Measurements from ENCODE around the gene SWAP70.
"Not testable (repeated sequence)": the region's sequence is repeated elsewhere in the genome, so short reads cannot be mapped to it uniquely, and the experiment has no call there.

SWAP70 gene

GRCh38 chr11:9663699-9664275 lies at the start of gene SWAP70:
TSS of gene SWAP70 (plus strand) at chr11:9664077. CDS start at chr11:9664180, 103 bp downstream.
- peak; percentile 76 to 79 for DNase-seq (ENCODE audit: low read depth in 2 of 2)

- DNase-seq (ENCODE audit: low read depth in 2 of 2): no peak
These were observed 48.8 kb upstream of the SWAP70 start for GRCh38 chr11:9615031-9615451.

GRCh38 chr11:9616042-9616675 lies 47.7 kb upstream of the SWAP70 start:
- DNase-seq (ENCODE audit: low read depth in 2 of 2): no peak

GRCh38 chr11:9616858-9617257 lies 47.0 kb upstream of the SWAP70 start:
- DNase-seq (ENCODE audit: low read depth in 2 of 2): peak in 1 of 2 donors; percentile 19

GRCh38 chr11:9617940-9618339 lies 45.9 kb upstream of the SWAP70 start:
- no peak for DNase-seq (ENCODE audit: low read depth in 2 of 2)

- no peak for DNase-seq (ENCODE audit: low read depth in 2 of 2)
These were observed 44.9 kb upstream of the SWAP70 start for GRCh38 chr11:9619004-9619403.

GRCh38 chr11:9619971-9620370 lies 43.9 kb upstream of the SWAP70 start:
- no peak for DNase-seq (ENCODE audit: low read depth in 2 of 2)

- not testable (repeated sequence) for DNase-seq (ENCODE audit: low read depth in 2 of 2)
These were observed 41.5 kb upstream of the SWAP70 start for GRCh38 chr11:9622353-9622752.

- not testable (repeated sequence) for DNase-seq (ENCODE audit: low read depth in 2 of 2)
These were observed 40.8 kb upstream of the SWAP70 start for GRCh38 chr11:9623053-9623452.

- DNase-seq (ENCODE audit: low read depth in 2 of 2): no peak
These were observed 39.4 kb upstream of the SWAP70 start for GRCh38 chr11:9624448-9624847.

GRCh38 chr11:9625162-9625561 lies 38.7 kb upstream of the SWAP70 start:
- no peak for DNase-seq (ENCODE audit: low read depth in 2 of 2)

- no peak for DNase-seq (ENCODE audit: low read depth in 2 of 2)
These were observed 38.1 kb upstream of the SWAP70 start for GRCh38 chr11:9625728-9626127.

- no peak for DNase-seq (ENCODE audit: low read depth in 2 of 2)
These were observed 37.1 kb upstream of the SWAP70 start for GRCh38 chr11:9626496-9627394.

GRCh38 chr11:9629064-9629463 lies 34.8 kb upstream of the SWAP70 start:
- no peak for DNase-seq (ENCODE audit: low read depth in 2 of 2)

GRCh38 chr11:9633679-9634078 lies 30.2 kb upstream of the SWAP70 start:
- no peak for DNase-seq (ENCODE audit: low read depth in 2 of 2)

- no peak for DNase-seq (ENCODE audit: low read depth in 2 of 2)
These were observed 27.2 kb upstream of the SWAP70 start for GRCh38 chr11:9636691-9637090.

GRCh38 chr11:9639099-9639498 lies 24.8 kb upstream of the SWAP70 start:
- no peak for DNase-seq (ENCODE audit: low read depth in 2 of 2)

GRCh38 chr11:9639985-9640384 lies 23.9 kb upstream of the SWAP70 start:
- DNase-seq (ENCODE audit: low read depth in 2 of 2): no peak

GRCh38 chr11:9642894-9643293 lies 21.0 kb upstream of the SWAP70 start:
- no peak for DNase-seq (ENCODE audit: low read depth in 2 of 2)

- no peak for DNase-seq (ENCODE audit: low read depth in 2 of 2)
These were observed 20.1 kb upstream of the SWAP70 start for GRCh38 chr11:9643751-9644150.

GRCh38 chr11:9645881-9646280 lies 18.0 kb upstream of the SWAP70 start:
- no peak for DNase-seq (ENCODE audit: low read depth in 2 of 2)

- no peak for DNase-seq (ENCODE audit: low read depth in 2 of 2)
These were observed 17.6 kb upstream of the SWAP70 start for GRCh38 chr11:9646324-9646723.

GRCh38 chr11:9651481-9651880 lies 12.4 kb upstream of the SWAP70 start:
- no peak for DNase-seq (ENCODE audit: low read depth in 2 of 2)

Measured in stimulated activated CD8-positive, alpha-beta memory T cell treated with anti-CD3 and anti-CD28 coated beads, Interleukin-2, amount 100 ng/mL, for 48 hours (primary cell).